HEK293 (cell line): ENCODE results near the gene CCDC144A.
A peak's percentile ranks its signal among the peaks of the same experiment; 100 is the strongest.

Experiments
- CTCF ChIA-PET: fragments of 350-600 bp; formaldehyde crosslinking; extraction: SDS; loops from one replicate; lab custom pipeline; 2021; ENCODE audit warnings: antibody characterized with exemption; lab: Yijun Ruan, JAX
- POLR2A ChIA-PET: fragments of 300-600 bp; formaldehyde crosslinking; extraction: SDS; loops from one replicate; lab custom pipeline; 2020; ENCODE audit warnings: antibody characterized with exemption, inconsistent platforms; lab: Yijun Ruan, JAX
- H3K27ac ChIP-seq: fragments of 200-500 bp; sonication (Bioruptor generic); 2 replicates; pipeline ENCODE4 v1.5.1; 2014; ENCODE audit warnings: low read depth, low read length, control low read depth, inconsistent platforms; ENCODE audit errors: extremely low read depth
- H3K36me3 ChIP-seq, 2 experiments: fragments of 200-500 bp in 1 of 2; sonication (Bioruptor generic) in 1 of 2; 1 replicate in 1 of 2; 2 replicates in 1 of 2; pipeline ENCODE4 v1.5.1; 2014 to 2017; ENCODE audit warnings: inconsistent platforms in 2 of 2, low read length in 2 of 2; ENCODE audit not compliant: control insufficient read depth in 2 of 2, insufficient read depth in 1 of 2
- H3K4me1 ChIP-seq: fragments of 200-500 bp; sonication (Bioruptor generic); 2 replicates; pipeline ENCODE4 v1.5.1; 2014; ENCODE audit warnings: mild to moderate bottlenecking, low read length, inconsistent platforms; ENCODE audit not compliant: control insufficient read depth, insufficient read depth
- H3K4me3 ChIP-seq: 2 replicates; pipeline ENCODE4 v1.5.1; 2011; ENCODE audit warnings: low read depth, mild to moderate bottlenecking, control low read depth, low read length, moderate library complexity
- H3K9me3 ChIP-seq: fragments of 200-500 bp; sonication (Bioruptor generic); 2 replicates; pipeline ENCODE4 v1.5.1; 2014; ENCODE audit warnings: low read depth, low read length, inconsistent platforms; ENCODE audit not compliant: control insufficient read depth, insufficient read depth
- HOXA7 ChIP-seq: sonication (generic); formaldehyde crosslinking; IDR thresholded peaks from 2 replicates; pipeline ENCODE4 v1.8.1; 2022; ENCODE audit warnings: missing genetic modification reagents, borderline replicate concordance
- KLF1 ChIP-seq: fragments of 450-650 bp; formaldehyde crosslinking; IDR thresholded peaks from 2 replicates; pipeline ENCODE4 v1.5.1; 2016; ENCODE audit warnings: missing biosample characterization, missing genetic modification characterization
- OSR2 ChIP-seq: fragments of 450-650 bp; formaldehyde crosslinking; IDR thresholded peaks from 2 replicates; pipeline ENCODE4 v1.5.1; 2016; ENCODE audit warnings: missing biosample characterization, missing genetic modification characterization
- RBAK ChIP-seq: fragments of 450-650 bp; formaldehyde crosslinking; IDR thresholded peaks from 2 replicates; pipeline ENCODE4 v1.5.1; 2016; ENCODE audit warnings: missing biosample characterization, missing genetic modification characterization
- ZBTB7A ChIP-seq: fragments of 450-650 bp; formaldehyde crosslinking; IDR thresholded peaks from 2 replicates; pipeline ENCODE4 v1.5.1; 2016; ENCODE audit warnings: low read depth, missing biosample characterization, missing genetic modification characterization
- ZFP37 ChIP-seq: fragments of 450-650 bp; formaldehyde crosslinking; IDR thresholded peaks from 2 replicates; pipeline ENCODE4 v1.5.1; 2016; ENCODE audit warnings: missing biosample characterization, missing genetic modification characterization
- ZNF16 ChIP-seq: fragments of 450-650 bp; formaldehyde crosslinking; IDR thresholded peaks from 2 replicates; pipeline ENCODE4 v1.5.1; 2016; ENCODE audit warnings: low read depth, missing biosample characterization, missing genetic modification characterization
- ZNF211 ChIP-seq: fragments of 450-650 bp; formaldehyde crosslinking; IDR thresholded peaks from 2 replicates; pipeline ENCODE4 v1.5.1; 2016; ENCODE audit warnings: low read depth, missing biosample characterization, missing genetic modification characterization
- ZNF521 ChIP-seq: fragments of 450-650 bp; formaldehyde crosslinking; IDR thresholded peaks from 2 replicates; pipeline ENCODE4 v1.5.1; 2017; ENCODE audit warnings: missing biosample characterization, mild to moderate bottlenecking, missing genetic modification characterization
- ZNF555 ChIP-seq: fragments of 450-650 bp; formaldehyde crosslinking; conservative IDR thresholded peaks from 2 replicates; pipeline ENCODE4 v1.5.1; 2017; ENCODE audit warnings: missing biosample characterization, mild to moderate bottlenecking, missing genetic modification characterization, inconsistent platforms
- ZNF558 ChIP-seq: fragments of 450-650 bp; formaldehyde crosslinking; IDR thresholded peaks from 2 replicates; pipeline ENCODE4 v1.5.1; 2016; ENCODE audit warnings: missing biosample characterization, missing genetic modification characterization
- ZNF571 ChIP-seq: fragments of 450-650 bp; formaldehyde crosslinking; IDR thresholded peaks from 2 replicates; pipeline ENCODE4 v1.5.0; 2017; ENCODE audit warnings: missing biosample characterization, missing genetic modification characterization
- ZNF623 ChIP-seq: fragments of 450-650 bp; formaldehyde crosslinking; IDR thresholded peaks from 2 replicates; pipeline ENCODE4 v1.5.1; 2016; ENCODE audit warnings: missing biosample characterization, missing genetic modification characterization
- TF ChIP-seq, protein P1 (sequence below): fragments of 450-650 bp; formaldehyde crosslinking; IDR thresholded peaks from 2 replicates; pipeline ENCODE4 v1.5.1; 2017; ENCODE audit warnings: missing biosample characterization, missing genetic modification characterization
- TF ChIP-seq, protein P2 (sequence below): fragments of 450-650 bp; formaldehyde crosslinking; IDR thresholded peaks from 2 replicates; pipeline ENCODE4 v1.5.1; 2016; ENCODE audit warnings: missing biosample characterization, missing genetic modification characterization
- TF ChIP-seq, protein P3 (sequence below): fragments of 450-650 bp; IDR thresholded peaks from 2 replicates; pipeline ENCODE4 v1.5.1; 2018; ENCODE audit warnings: missing biosample characterization, mild to moderate bottlenecking, missing genetic modification characterization
- TF ChIP-seq, protein P4 (sequence below): fragments of 450-650 bp; formaldehyde crosslinking; IDR thresholded peaks from 2 replicates; pipeline ENCODE4 v1.5.1; 2016; ENCODE audit warnings: missing biosample characterization, missing genetic modification characterization, low read depth
- TF ChIP-seq, protein P5 (sequence below): fragments of 450-650 bp; formaldehyde crosslinking; IDR thresholded peaks from 2 replicates; pipeline ENCODE4 v1.5.1; 2016; ENCODE audit warnings: missing biosample characterization, missing genetic modification characterization
- TF ChIP-seq, protein P6 (sequence below): fragments of 450-650 bp; formaldehyde crosslinking; IDR thresholded peaks from 2 replicates; pipeline ENCODE4 v1.5.1; 2016; ENCODE audit warnings: missing biosample characterization, missing genetic modification characterization

Gene CCDC144A

DNA sequence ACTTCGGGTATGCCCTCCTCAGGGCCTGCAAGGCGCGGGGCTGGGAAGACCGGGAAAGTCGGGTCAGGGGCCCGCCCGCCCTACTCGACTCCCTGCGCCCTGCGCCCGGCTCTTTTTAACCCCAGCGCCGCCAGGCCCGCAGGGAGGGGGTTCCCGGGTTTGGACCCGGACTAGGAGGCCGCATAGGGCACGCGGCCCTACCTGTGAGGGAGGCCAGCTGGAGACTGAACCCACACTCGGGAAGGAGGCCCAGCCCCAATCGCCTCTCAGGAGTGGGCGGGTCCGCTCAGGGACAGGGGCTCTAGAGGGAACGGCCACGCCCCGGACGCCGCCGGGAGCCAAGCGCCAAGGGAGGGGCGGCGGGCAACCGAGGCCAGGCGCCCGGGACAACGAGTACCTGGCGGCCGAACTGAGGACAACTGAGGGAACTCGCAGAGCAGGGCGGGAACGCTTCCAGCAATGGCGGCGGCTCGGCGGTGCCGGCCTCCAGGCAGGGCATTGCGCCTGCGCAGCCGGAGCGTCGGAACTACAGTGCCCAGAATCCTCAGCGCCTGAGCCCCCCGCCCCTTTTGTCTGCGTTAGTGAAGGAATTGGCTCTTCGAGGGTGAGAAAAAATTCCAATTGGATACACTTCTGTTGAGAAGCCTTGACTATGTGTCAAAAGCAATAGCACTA is 36.5 kb upstream of the CCDC144A start, which contains the start of gene ZNF624 (continued):
- TF ChIP-seq, protein P1, sequence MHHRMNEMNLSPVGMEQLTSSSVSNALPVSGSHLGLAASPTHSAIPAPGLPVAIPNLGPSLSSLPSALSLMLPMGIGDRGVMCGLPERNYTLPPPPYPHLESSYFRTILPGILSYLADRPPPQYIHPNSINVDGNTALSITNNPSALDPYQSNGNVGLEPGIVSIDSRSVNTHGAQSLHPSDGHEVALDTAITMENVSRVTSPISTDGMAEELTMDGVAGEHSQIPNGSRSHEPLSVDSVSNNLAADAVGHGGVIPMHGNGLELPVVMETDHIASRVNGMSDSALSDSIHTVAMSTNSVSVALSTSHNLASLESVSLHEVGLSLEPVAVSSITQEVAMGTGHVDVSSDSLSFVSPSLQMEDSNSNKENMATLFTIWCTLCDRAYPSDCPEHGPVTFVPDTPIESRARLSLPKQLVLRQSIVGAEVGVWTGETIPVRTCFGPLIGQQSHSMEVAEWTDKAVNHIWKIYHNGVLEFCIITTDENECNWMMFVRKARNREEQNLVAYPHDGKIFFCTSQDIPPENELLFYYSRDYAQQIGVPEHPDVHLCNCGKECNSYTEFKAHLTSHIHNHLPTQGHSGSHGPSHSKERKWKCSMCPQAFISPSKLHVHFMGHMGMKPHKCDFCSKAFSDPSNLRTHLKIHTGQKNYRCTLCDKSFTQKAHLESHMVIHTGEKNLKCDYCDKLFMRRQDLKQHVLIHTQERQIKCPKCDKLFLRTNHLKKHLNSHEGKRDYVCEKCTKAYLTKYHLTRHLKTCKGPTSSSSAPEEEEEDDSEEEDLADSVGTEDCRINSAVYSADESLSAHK (tag by site-specific recombination) = no peak
- TF ChIP-seq, protein P2, sequence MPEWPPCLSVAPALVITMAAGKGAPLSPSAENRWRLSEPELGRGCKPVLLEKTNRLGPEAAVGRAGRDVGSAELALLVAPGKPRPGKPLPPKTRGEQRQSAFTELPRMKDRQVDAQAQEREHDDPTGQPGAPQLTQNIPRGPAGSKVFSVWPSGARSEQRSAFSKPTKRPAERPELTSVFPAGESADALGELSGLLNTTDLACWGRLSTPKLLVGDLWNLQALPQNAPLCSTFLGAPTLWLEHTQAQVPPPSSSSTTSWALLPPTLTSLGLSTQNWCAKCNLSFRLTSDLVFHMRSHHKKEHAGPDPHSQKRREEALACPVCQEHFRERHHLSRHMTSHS (tag by site-specific recombination) = no peak
- no peak for TF ChIP-seq ZNF16 (tag by site-specific recombination)
- 0 out of 2 replicates have a peak, but pooled peaks have one; percentile 31 for TF ChIP-seq ZBTB7A (tag by site-specific recombination)
- TF ChIP-seq ZNF558 (tag by site-specific recombination) = no peak
- TF ChIP-seq KLF1 (tag by site-specific recombination) = peak; percentile 90
- TF ChIP-seq ZNF571 = no peak
- TF ChIP-seq, protein P3, sequence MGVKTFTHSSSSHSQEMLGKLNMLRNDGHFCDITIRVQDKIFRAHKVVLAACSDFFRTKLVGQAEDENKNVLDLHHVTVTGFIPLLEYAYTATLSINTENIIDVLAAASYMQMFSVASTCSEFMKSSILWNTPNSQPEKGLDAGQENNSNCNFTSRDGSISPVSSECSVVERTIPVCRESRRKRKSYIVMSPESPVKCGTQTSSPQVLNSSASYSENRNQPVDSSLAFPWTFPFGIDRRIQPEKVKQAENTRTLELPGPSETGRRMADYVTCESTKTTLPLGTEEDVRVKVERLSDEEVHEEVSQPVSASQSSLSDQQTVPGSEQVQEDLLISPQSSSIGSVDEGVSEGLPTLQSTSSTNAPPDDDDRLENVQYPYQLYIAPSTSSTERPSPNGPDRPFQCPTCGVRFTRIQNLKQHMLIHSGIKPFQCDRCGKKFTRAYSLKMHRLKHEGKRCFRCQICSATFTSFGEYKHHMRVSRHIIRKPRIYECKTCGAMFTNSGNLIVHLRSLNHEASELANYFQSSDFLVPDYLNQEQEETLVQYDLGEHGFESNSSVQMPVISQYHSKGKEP (tag by site-specific recombination) = no peak
- no peak for TF ChIP-seq OSR2 (tag by site-specific recombination)
- TF ChIP-seq, protein P4, sequence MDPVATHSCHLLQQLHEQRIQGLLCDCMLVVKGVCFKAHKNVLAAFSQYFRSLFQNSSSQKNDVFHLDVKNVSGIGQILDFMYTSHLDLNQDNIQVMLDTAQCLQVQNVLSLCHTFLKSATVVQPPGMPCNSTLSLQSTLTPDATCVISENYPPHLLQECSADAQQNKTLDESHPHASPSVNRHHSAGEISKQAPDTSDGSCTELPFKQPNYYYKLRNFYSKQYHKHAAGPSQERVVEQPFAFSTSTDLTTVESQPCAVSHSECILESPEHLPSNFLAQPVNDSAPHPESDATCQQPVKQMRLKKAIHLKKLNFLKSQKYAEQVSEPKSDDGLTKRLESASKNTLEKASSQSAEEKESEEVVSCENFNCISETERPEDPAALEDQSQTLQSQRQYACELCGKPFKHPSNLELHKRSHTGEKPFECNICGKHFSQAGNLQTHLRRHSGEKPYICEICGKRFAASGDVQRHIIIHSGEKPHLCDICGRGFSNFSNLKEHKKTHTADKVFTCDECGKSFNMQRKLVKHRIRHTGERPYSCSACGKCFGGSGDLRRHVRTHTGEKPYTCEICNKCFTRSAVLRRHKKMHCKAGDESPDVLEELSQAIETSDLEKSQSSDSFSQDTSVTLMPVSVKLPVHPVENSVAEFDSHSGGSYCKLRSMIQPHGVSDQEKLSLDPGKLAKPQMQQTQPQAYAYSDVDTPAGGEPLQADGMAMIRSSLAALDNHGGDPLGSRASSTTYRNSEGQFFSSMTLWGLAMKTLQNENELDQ (tag by site-specific recombination) = no peak
- no peak for TF ChIP-seq HOXA7
- TF ChIP-seq ZNF211 (tag by site-specific recombination) = no peak
- TF ChIP-seq ZNF623 (tag by site-specific recombination) = no peak
- TF ChIP-seq ZNF555 = no peak
- TF ChIP-seq RBAK (tag by site-specific recombination) = no peak
- TF ChIP-seq, protein P5, sequence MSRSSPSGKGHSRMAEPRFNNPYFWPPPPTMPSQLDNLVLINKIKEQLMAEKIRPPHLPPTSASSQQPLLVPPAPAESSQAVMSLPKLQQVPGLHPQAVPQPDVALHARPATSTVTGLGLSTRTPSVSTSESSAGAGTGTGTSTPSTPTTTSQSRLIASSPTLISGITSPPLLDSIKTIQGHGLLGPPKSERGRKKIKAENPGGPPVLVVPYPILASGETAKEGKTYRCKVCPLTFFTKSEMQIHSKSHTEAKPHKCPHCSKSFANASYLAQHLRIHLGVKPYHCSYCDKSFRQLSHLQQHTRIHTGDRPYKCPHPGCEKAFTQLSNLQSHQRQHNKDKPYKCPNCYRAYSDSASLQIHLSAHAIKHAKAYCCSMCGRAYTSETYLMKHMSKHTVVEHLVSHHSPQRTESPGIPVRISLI = no peak
- TF ChIP-seq ZFP37 = 0 out of 2 replicates have a peak, but pooled peaks have one; percentile 35
- no peak for TF ChIP-seq ZNF521 (tag by site-specific recombination)
- TF ChIP-seq, all 188 proteins: peak for 63

DNA sequence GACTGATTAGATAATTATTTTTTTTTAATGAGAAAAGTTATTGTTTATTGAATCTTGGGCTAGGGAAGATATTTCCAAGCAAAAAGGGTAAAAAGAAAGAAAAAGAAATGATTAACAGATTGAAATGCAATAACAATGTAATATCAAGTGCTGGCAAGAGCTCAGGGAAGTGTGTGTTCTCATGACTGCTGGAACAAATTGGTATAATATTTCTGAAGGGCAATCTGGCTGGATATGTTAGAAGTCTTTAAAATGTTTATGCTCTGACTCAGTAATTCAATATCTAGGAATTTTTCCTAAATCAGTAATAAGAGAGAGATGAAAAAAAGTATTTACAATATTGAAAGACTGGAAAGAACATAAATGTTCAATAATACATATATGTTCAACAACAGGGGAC is 28.8 kb upstream of the CCDC144A start:
- POLR2A ChIA-PET = no interaction called here
- Histone ChIP-seq H3K9me3 (no peaks in the 10 kb centered on the region), H3K4me1 (no peaks in the 10 kb centered on the region), H3K4me3 (no peak overlapping the region), H3K27ac (no peak overlapping the region), H3K36me3 (no peaks in the 10 kb centered on the region)
- CTCF ChIA-PET = no interaction called here
- TF ChIP-seq, protein P6, sequence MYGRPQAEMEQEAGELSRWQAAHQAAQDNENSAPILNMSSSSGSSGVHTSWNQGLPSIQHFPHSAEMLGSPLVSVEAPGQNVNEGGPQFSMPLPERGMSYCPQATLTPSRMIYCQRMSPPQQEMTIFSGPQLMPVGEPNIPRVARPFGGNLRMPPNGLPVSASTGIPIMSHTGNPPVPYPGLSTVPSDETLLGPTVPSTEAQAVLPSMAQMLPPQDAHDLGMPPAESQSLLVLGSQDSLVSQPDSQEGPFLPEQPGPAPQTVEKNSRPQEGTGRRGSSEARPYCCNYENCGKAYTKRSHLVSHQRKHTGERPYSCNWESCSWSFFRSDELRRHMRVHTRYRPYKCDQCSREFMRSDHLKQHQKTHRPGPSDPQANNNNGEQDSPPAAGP (tag by site-specific recombination) = no peak
